Ishikawa (cell line): ENCODE results near the gene CWC22.

ENCODE experiments used
- CEBPB ChIP-seq: IDR thresholded peaks from 2 replicates; pipeline ENCODE4 v1.6.1; 2012
- CREB1 ChIP-seq: IDR thresholded peaks from 2 replicates; pipeline ENCODE4 v1.6.1; 2012; ENCODE audit warnings: low read depth
- EGR1 ChIP-seq: IDR thresholded peaks from 2 replicates; pipeline ENCODE4 v1.6.1; 2012
- EP300 ChIP-seq: IDR thresholded peaks from 2 replicates; pipeline ENCODE4 v1.6.1; 2012; ENCODE audit warnings: borderline replicate concordance
- FOXM1 ChIP-seq: IDR thresholded peaks from 2 replicates; pipeline ENCODE4 v1.6.1; 2012; ENCODE audit warnings: low read depth, borderline replicate concordance
- MAX ChIP-seq: IDR thresholded peaks from 2 replicates; pipeline ENCODE4 v1.6.1; 2012
- NFIC ChIP-seq: IDR thresholded peaks from 2 replicates; pipeline ENCODE4 v1.6.1; 2012
- RAD21 ChIP-seq: IDR thresholded peaks from 2 replicates; pipeline ENCODE4 v1.6.1; 2012; ENCODE audit warnings: low read depth
- REST ChIP-seq: IDR thresholded peaks from 2 replicates; pipeline ENCODE4 v1.6.1; 2012; ENCODE audit warnings: low read depth, mild to moderate bottlenecking
- TAF1 ChIP-seq: IDR thresholded peaks from 2 replicates; pipeline ENCODE4 v1.6.1; 2012; ENCODE audit warnings: low read depth, mild to moderate bottlenecking
- TCF12 ChIP-seq: IDR thresholded peaks from 2 replicates; pipeline ENCODE4 v1.6.1; 2012; ENCODE audit warnings: low read depth
- TEAD4 ChIP-seq: IDR thresholded peaks from 2 replicates; pipeline ENCODE4 v1.6.1; 2012
- USF1 ChIP-seq: IDR thresholded peaks from 2 replicates; pipeline ENCODE4 v1.6.1; 2012
- YY1 ChIP-seq: IDR thresholded peaks from 2 replicates; pipeline ENCODE4 v1.6.1; 2012; ENCODE audit warnings: low read depth
- ZBTB7A ChIP-seq: IDR thresholded peaks from 2 replicates; pipeline ENCODE4 v1.6.1; 2012; ENCODE audit warnings: low read depth

Gene CWC22

GRCh38 chr2:179927041-179927440 lies 80.1 kb downstream of the CWC22 start:
- TF ChIP-seq EGR1, result no peak
- TF ChIP-seq TAF1, result no peak
- TF ChIP-seq TEAD4, result no peak
- TF ChIP-seq MAX, result no peak
- no peak for TF ChIP-seq RAD21
- no peak for TF ChIP-seq CEBPB

- no peak for TF ChIP-seq TEAD4
- TF ChIP-seq CREB1, result no peak
- no peak for TF ChIP-seq RAD21
- no peak for TF ChIP-seq EP300
- no peak for TF ChIP-seq REST
- TF ChIP-seq FOXM1, result no peak
- TF ChIP-seq EGR1, result no peak
- TF ChIP-seq MAX, result no peak
- TF ChIP-seq CEBPB, result no peak
- no peak for TF ChIP-seq YY1
- no peak for TF ChIP-seq NFIC
- TF ChIP-seq TCF12, result no peak
- no peak for TF ChIP-seq ZBTB7A
- no peak for TF ChIP-seq USF1
- no peak for TF ChIP-seq TAF1
These were observed 81.4 kb downstream of the CWC22 start for GRCh38 chr2:179925713-179926112.

GRCh38 chr2:179917272-179917671 lies 89.8 kb downstream of the CWC22 start:
- no peak for TF ChIP-seq RAD21

GRCh38 chr2:179915395-179915992 lies 91.6 kb downstream of the CWC22 start:
- TF ChIP-seq EGR1 (no peak), NFIC (no peak), REST (no peak), RAD21 (no peak), FOXM1 (no peak), CEBPB (no peak)

- no peak for TF ChIP-seq TEAD4
- TF ChIP-seq TAF1, result no peak
- no peak for TF ChIP-seq TCF12
- TF ChIP-seq MAX, result no peak
- no peak for TF ChIP-seq RAD21
- TF ChIP-seq ZBTB7A, result no peak
- no peak for TF ChIP-seq CEBPB
- no peak for TF ChIP-seq REST
- TF ChIP-seq YY1, result no peak
- no peak for TF ChIP-seq EGR1
- no peak for TF ChIP-seq CREB1
- TF ChIP-seq USF1, result no peak
These were observed 93.3 kb downstream of the CWC22 start for GRCh38 chr2:179913809-179914208.
